Mesendoderm (in vitro differentiated cells): Measurements from ENCODE around the gene SYT1.

ENCODE experiments used
- DNase-seq: peaks from one replicate; pipeline ENCODE4 v3.0.0; 2013
- H2AK5ac ChIP-seq: 2 replicates; pipeline ENCODE4 v1.6.1; 2013; ENCODE audit warnings: low read length, inconsistent platforms
- H2BK120ac ChIP-seq: 2 replicates; pipeline ENCODE4 v1.6.1; 2013; ENCODE audit warnings: low read depth, mild to moderate bottlenecking, low read length, moderate library complexity, mixed read lengths
- H2BK15ac ChIP-seq: replicated peaks from 2 replicates; pipeline ENCODE4 v1.6.1; 2013; ENCODE audit warnings: low read depth, mild to moderate bottlenecking, moderate library complexity
- H2BK5ac ChIP-seq: 2 replicates; pipeline ENCODE4 v1.6.1; 2013; ENCODE audit warnings: low read length, inconsistent platforms
- H3K18ac ChIP-seq: 2 replicates; pipeline ENCODE4 v1.6.1; 2013; ENCODE audit warnings: mild to moderate bottlenecking, low read length, mixed read lengths
- H3K23ac ChIP-seq: one replicate; pipeline ENCODE4 v1.6.1; 2013; ENCODE audit warnings: low read length
- H3K27ac ChIP-seq: 2 replicates; pipeline ENCODE4 v1.5.1; 2013; ENCODE audit warnings: low read depth, mild to moderate bottlenecking, inconsistent platforms, low read length, moderate library complexity
- H3K27me3 ChIP-seq: 2 replicates; pipeline ENCODE4 v1.6.1; 2013; ENCODE audit warnings: low read length, control low read depth, mild to moderate bottlenecking, inconsistent platforms; ENCODE audit not compliant: insufficient read depth, poor library complexity
- H3K36me3 ChIP-seq: 2 replicates; pipeline ENCODE4 v1.6.1; 2013; ENCODE audit warnings: low read length, inconsistent platforms; ENCODE audit not compliant: control insufficient read depth, insufficient read depth
- H3K4ac ChIP-seq: one replicate; pipeline ENCODE4 v1.6.1; 2013; ENCODE audit warnings: low read depth, mild to moderate bottlenecking, low read length, moderate library complexity
- H3K4me1 ChIP-seq: 2 replicates; pipeline ENCODE4 v1.6.1; 2013; ENCODE audit warnings: low read depth, low read length, inconsistent platforms; ENCODE audit not compliant: control insufficient read depth
- H3K4me2 ChIP-seq: 2 replicates; pipeline ENCODE4 v1.6.1; 2013; ENCODE audit warnings: low read length
- H3K4me3 ChIP-seq: 2 replicates; pipeline ENCODE4 v1.5.1; 2013; ENCODE audit warnings: mild to moderate bottlenecking, low read length
- H3K56ac ChIP-seq: one replicate; pipeline ENCODE4 v1.6.1; 2013; ENCODE audit warnings: low read length
- H3K79me1 ChIP-seq: 2 replicates; pipeline ENCODE4 v1.6.1; 2013; ENCODE audit warnings: low read length, inconsistent platforms
- H3K79me2 ChIP-seq: 2 replicates; pipeline ENCODE4 v1.6.1; 2013; ENCODE audit warnings: mild to moderate bottlenecking, low read length; ENCODE audit not compliant: control insufficient read depth, insufficient read depth
- H3K9ac ChIP-seq: 2 replicates; pipeline ENCODE4 v1.6.1; 2013; ENCODE audit warnings: low read length, inconsistent platforms
- H4K5ac ChIP-seq: one replicate; pipeline ENCODE4 v1.6.1; 2013; ENCODE audit warnings: low read length
- H4K8ac ChIP-seq: one replicate; pipeline ENCODE4 v1.6.1; 2013; ENCODE audit warnings: low read depth, mild to moderate bottlenecking, control low read depth, low read length, moderate library complexity
- WGBS: extraction: QIAGEN DNeasy Blood & Tissue Kit; methylation state at CpG from one replicate; pipeline ENCODE4 v1.1.7; 2013; ENCODE audit warnings: low lambda C conversion rate, missing lambda C conversion rate; ENCODE audit not compliant: insufficient coverage; ENCODE audit errors: extremely low coverage; 5-methylcytosine and 5-hydroxymethylcytosine counted together

The SYT1 gene

GRCh38 chr12:79415321-79415720, 550.7 kb downstream of the SYT1 start:
- Histone ChIP-seq H3K27ac (no peak overlapping the region), H4K5ac (no peak overlapping the region), H4K8ac (no peak overlapping the region), H2BK15ac (no peak overlapping the region), H2AK5ac (no peak overlapping the region), H3K4me3 (no peak overlapping the region), H3K4me1 (no peaks in the 10 kb centered on the region), H3K9ac (no peak overlapping the region), H3K36me3 (no peaks in the 10 kb centered on the region), H3K4ac (no peak overlapping the region), H3K18ac (no peak overlapping the region), H3K4me2 (no peak overlapping the region), H3K23ac (no peak overlapping the region), H2BK5ac (no peak overlapping the region), H3K79me2 (no peaks in the 10 kb centered on the region), H2BK120ac (no peak overlapping the region), H3K27me3 (no peaks in the 10 kb centered on the region), H3K56ac (no peak overlapping the region), H3K79me1 (no peaks in the 10 kb centered on the region)
- no peak for DNase-seq
- no CpG with 5 or more reads among the region's 2 CpGs for WGBS

DNA sequence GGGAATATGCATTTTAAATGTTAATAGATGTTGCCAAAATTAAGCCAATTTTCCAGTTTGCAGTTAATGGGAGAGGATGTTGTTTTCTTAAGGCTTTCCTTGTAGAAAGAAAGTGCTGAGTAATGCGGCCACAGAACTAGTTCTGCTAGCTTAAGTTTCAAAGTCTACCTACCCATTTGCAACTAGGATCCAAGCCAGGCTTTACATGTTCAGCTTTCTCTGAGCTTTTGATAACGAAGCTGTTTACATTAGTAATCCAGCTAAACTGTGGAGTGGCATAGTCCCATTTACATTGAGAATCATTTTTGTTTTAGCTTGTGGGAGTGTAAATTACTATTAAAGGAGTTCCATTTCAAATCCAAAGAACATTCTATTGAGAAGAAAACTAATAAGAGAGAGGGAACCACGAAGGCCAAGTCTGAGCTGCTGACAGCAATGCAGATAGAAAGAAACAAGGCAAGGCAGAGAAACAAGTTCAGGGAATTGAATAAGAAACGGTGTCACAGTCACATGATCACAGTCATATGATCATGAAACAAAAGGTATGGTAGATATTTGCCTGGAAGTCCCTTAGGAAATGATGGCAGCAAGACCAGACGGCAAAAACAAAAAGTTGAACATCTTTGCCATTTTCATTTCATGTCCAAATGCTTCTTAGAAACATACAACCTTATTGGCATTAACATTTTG, 551.3 kb downstream of the SYT1 start:
- H4K8ac ChIP-seq, result peak overlapping the region; percentile 76
- H3K27me3 ChIP-seq, result no peaks in the 10 kb centered on the region
- H4K5ac ChIP-seq, result no peak overlapping the region
- H3K4me3 ChIP-seq, result no peak overlapping the region
- no peak overlapping the region for H2BK15ac ChIP-seq
- H2BK5ac ChIP-seq, result no peak overlapping the region
- H3K4me1 ChIP-seq, result no peaks in the 10 kb centered on the region
- H3K36me3 ChIP-seq, result no peaks in the 10 kb centered on the region
- H3K79me2 ChIP-seq, result no peaks in the 10 kb centered on the region
- no peak overlapping the region for H2AK5ac ChIP-seq
- no peak overlapping the region for H3K4me2 ChIP-seq
- H3K56ac ChIP-seq, result no peak overlapping the region
- no peak overlapping the region for H3K27ac ChIP-seq
- no peak overlapping the region for H3K23ac ChIP-seq
- H3K79me1 ChIP-seq, result no peaks in the 10 kb centered on the region
- no peak overlapping the region for H2BK120ac ChIP-seq
- WGBS, result no CpG with 5 or more reads among the region's 5 CpGs
- no peak overlapping the region for H3K4ac ChIP-seq
- DNase-seq, result peak; percentile 54
- H3K9ac ChIP-seq, result no peak overlapping the region
- peak overlapping the region; percentile 30 for H3K18ac ChIP-seq

- Histone ChIP-seq H3K4me3 (no peak overlapping the region), H4K5ac (no peak overlapping the region), H3K79me1 (no peaks in the 10 kb centered on the region), H3K27ac (no peak overlapping the region), H3K36me3 (no peaks in the 10 kb centered on the region), H3K27me3 (no peaks in the 10 kb centered on the region), H3K23ac (no peak overlapping the region), H3K4me1 (no peaks in the 10 kb centered on the region), H2BK15ac (no peak overlapping the region), H3K18ac (no peak overlapping the region), H3K56ac (no peak overlapping the region), H2AK5ac (no peak overlapping the region), H2BK5ac (no peak overlapping the region), H2BK120ac (no peak overlapping the region), H4K8ac (no peak overlapping the region), H3K9ac (no peak overlapping the region), H3K4me2 (no peak overlapping the region), H3K4ac (no peak overlapping the region), H3K79me2 (no peaks in the 10 kb centered on the region)
- DNase-seq, result peak; percentile 86
Measured at GRCh38 chr12:79420146-79420618, 555.6 kb downstream of the SYT1 start.

DNA sequence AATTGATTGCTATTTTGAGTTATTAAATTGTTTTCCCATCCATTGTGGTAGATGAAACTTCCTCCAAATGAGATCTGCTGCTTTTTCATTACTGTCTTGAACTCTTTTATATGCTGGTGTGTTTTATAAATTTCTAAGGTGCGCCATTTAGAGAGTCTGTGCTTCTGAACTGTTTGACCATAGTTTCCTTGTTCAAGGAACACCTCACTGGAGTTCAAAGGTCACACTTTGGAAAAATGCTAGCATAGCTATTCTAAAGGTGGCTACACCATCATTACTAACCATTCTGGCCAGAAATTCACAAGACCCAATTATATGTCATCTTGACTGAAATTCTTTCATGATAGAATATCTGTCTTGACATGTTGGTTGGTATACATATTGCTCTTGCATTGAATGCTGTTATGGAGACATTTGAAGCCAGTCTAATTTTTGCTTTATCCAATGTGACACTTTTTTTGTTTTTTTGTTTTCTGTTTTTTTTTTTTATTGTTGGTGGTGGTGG, 556.7 kb downstream of the SYT1 start:
- Histone ChIP-seq H3K56ac (no peak overlapping the region), H3K4me3 (no peak overlapping the region), H3K79me1 (no peaks in the 10 kb centered on the region), H3K27me3 (no peaks in the 10 kb centered on the region), H3K23ac (no peak overlapping the region), H2BK120ac (no peak overlapping the region), H2BK15ac (no peak overlapping the region), H3K4me1 (no peaks in the 10 kb centered on the region), H2AK5ac (no peak overlapping the region), H3K4ac (no peak overlapping the region), H3K27ac (no peak overlapping the region), H3K4me2 (no peak overlapping the region), H4K8ac (no peak overlapping the region), H3K36me3 (no peaks in the 10 kb centered on the region), H3K18ac (no peak overlapping the region), H2BK5ac (no peak overlapping the region), H3K79me2 (no peaks in the 10 kb centered on the region), H4K5ac (no peak overlapping the region), H3K9ac (no peak overlapping the region)
- no peak for DNase-seq
- WGBS, result no CpG with 5 or more reads among the region's 1 CpG

- H3K27me3 ChIP-seq, result no peaks in the 10 kb centered on the region
- H2BK120ac ChIP-seq, result no peak overlapping the region
- no peak overlapping the region for H3K18ac ChIP-seq
- H2BK5ac ChIP-seq, result no peak overlapping the region
- no peaks in the 10 kb centered on the region for H3K4me1 ChIP-seq
- H3K4me3 ChIP-seq, result no peak overlapping the region
- H3K56ac ChIP-seq, result no peak overlapping the region
- no peak overlapping the region for H3K4ac ChIP-seq
- no peak overlapping the region for H3K23ac ChIP-seq
- no peaks in the 10 kb centered on the region for H3K79me2 ChIP-seq
- no peak for DNase-seq
- H4K5ac ChIP-seq, result no peak overlapping the region
- no peak overlapping the region for H3K27ac ChIP-seq
- no peak overlapping the region for H2AK5ac ChIP-seq
- H3K79me1 ChIP-seq, result no peaks in the 10 kb centered on the region
- no peak overlapping the region for H4K8ac ChIP-seq
- H3K36me3 ChIP-seq, result no peaks in the 10 kb centered on the region
- no peak overlapping the region for H2BK15ac ChIP-seq
- no peak overlapping the region for H3K9ac ChIP-seq
- no CpG with 5 or more reads among the region's 3 CpGs for WGBS
- H3K4me2 ChIP-seq, result no peak overlapping the region
Measured at GRCh38 chr12:79422060-79422812, 557.7 kb downstream of the SYT1 start.
